Neural crest cell (in vitro differentiated cells): ENCODE measurements around the gene PRKCZ. TPM values are rescaled to one million over a fixed set of nuclear protein-coding genes. Genes with fewer than 3 reads are reported as not detected.

Experiments
- DNase-seq: peaks from one replicate; pipeline ENCODE4 v3.0.0; 2021; ENCODE audit warnings: low read depth, mixed read lengths, low spot score
- H3K27ac Mint-ChIP-seq: one replicate; pipeline ENCODE4 v1.8.0; 2021; ENCODE audit warnings: mild to moderate bottlenecking, mixed read lengths; ENCODE audit not compliant: unreplicated experiment
- H3K27me3 Mint-ChIP-seq: 2 replicates; pipeline ENCODE4 v1.8.0; 2021; ENCODE audit warnings: low read depth, mild to moderate bottlenecking, mixed read lengths
- H3K36me3 Mint-ChIP-seq: 2 replicates; pipeline ENCODE4 v1.8.0; 2021; ENCODE audit warnings: low read depth, mild to moderate bottlenecking, mixed read lengths
- H3K4me1 Mint-ChIP-seq: 2 replicates; pipeline ENCODE4 v1.8.0; 2021; ENCODE audit warnings: mixed read lengths
- H3K4me3 Mint-ChIP-seq: one replicate; pipeline ENCODE4 v1.8.0; 2021; ENCODE audit warnings: mild to moderate bottlenecking, mixed read lengths
- H3K9me3 Mint-ChIP-seq: 2 replicates; pipeline ENCODE4 v1.8.0; 2021; ENCODE audit warnings: mixed read lengths
- CTCF ChIP-seq: fragments of 200-600 bp; sonication (generic); conservative IDR thresholded peaks from 2 replicates; pipeline ENCODE4 v1.5.0; 2021; ENCODE audit warnings: antibody characterized with exemption, mild to moderate bottlenecking
- total RNA-seq: library from RNA; stranded (reverse); gene quantifications from 2 replicates; pipeline ENCODE4 v1.2.1, GENCODE V29; 2021

Gene PRKCZ
- total RNA-seq, 1 donor from 2014 or later: 8.6 TPM

GRCh38 chr1:2128189-2128901 lies 78.1 kb downstream of the PRKCZ start:
- DNase-seq: no peak
- Mint-ChIP-seq H3K27ac (no peak overlapping the region), H3K9me3 (peaks cover 3% of the 10 kb centered on the region), H3K36me3 (no peaks in the 10 kb centered on the region), H3K27me3 (no peaks in the 10 kb centered on the region), H3K4me3 (no peak overlapping the region), H3K4me1 (peaks cover 19% of the 10 kb centered on the region)
- no peak for TF ChIP-seq CTCF

GRCh38 chr1:2129256-2129943 lies 79.2 kb downstream of the PRKCZ start:
- H3K27me3 Mint-ChIP-seq: no peaks in the 10 kb centered on the region

GRCh38 chr1:2130156-2130555 lies 79.9 kb downstream of the PRKCZ start:
- TF ChIP-seq CTCF: no peak
- no peak for DNase-seq
- Mint-ChIP-seq H3K4me3 (no peak overlapping the region), H3K27ac (no peak overlapping the region), H3K27me3 (no peaks in the 10 kb centered on the region), H3K36me3 (no peaks in the 10 kb centered on the region), H3K4me1 (peaks cover 30% of the 10 kb centered on the region), H3K9me3 (no peaks in the 10 kb centered on the region)

More at GRCh38 chr1:2129256-2129943, 79.2 kb downstream of the PRKCZ start:
- H3K27ac Mint-ChIP-seq: no peak overlapping the region
- H3K4me3 Mint-ChIP-seq: no peak overlapping the region
- no peak for DNase-seq
- peaks cover 23% of the 10 kb centered on the region for H3K4me1 Mint-ChIP-seq
- no peaks in the 10 kb centered on the region for H3K36me3 Mint-ChIP-seq
- no peak for TF ChIP-seq CTCF
- no peaks in the 10 kb centered on the region for H3K9me3 Mint-ChIP-seq

- no peak overlapping the region for H3K27ac Mint-ChIP-seq
- no peak for TF ChIP-seq CTCF
- peaks cover 5% of the 10 kb centered on the region for H3K27me3 Mint-ChIP-seq
- no peak for DNase-seq
- peaks cover 37% of the 10 kb centered on the region for H3K4me1 Mint-ChIP-seq
- no peaks in the 10 kb centered on the region for H3K9me3 Mint-ChIP-seq
- no peaks in the 10 kb centered on the region for H3K36me3 Mint-ChIP-seq
- H3K4me3 Mint-ChIP-seq: peak overlapping the region; percentile 67
These were observed 80.7 kb downstream of the PRKCZ start for GRCh38 chr1:2130871-2131289.

GRCh38 chr1:2132222-2133038 lies 82.2 kb downstream of the PRKCZ start:
- TF ChIP-seq CTCF: peak; percentile 42
- peaks cover 53% of the 10 kb centered on the region for H3K4me1 Mint-ChIP-seq
- no peaks in the 10 kb centered on the region for H3K36me3 Mint-ChIP-seq
- H3K4me3 Mint-ChIP-seq: peak overlapping the region; percentile 83
- peak overlapping the region; percentile 98 for H3K27ac Mint-ChIP-seq
- peak; percentile 42 for DNase-seq
- H3K9me3 Mint-ChIP-seq: no peaks in the 10 kb centered on the region
- H3K27me3 Mint-ChIP-seq: peaks cover 5% of the 10 kb centered on the region
